Measurements from ENCODE around the gene PGM2L1.
A peak's percentile ranks its signal among the peaks of the same experiment; 100 is the strongest.

Gene PGM2L1

DNA sequence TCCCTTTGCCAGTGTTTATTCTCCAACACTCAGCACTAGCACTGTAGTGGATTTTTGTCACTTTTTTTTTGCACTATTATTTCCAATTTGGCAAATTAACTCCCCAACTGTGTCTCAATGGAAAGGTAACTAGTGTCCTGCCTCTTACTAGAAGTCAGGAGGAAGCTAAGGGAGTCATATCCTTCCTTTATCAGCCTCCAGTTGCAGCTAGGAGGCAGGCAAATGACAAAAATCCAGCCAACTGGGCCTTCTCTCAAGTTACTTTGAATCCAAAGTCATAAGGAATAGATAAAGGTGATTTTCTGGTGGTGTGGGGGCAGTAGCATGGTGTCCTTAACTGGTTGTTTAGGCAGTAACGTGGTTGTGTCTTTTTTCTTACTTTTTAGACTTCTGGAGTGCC lies 71.2 kb downstream of the PGM2L1 start:
- H3K4me3 ChIP-seq (ENCODE audit: low read length) = no peak overlapping the region
- DNase-seq (ENCODE audit: low read depth) = no peak
- TF ChIP-seq, protein P1, sequence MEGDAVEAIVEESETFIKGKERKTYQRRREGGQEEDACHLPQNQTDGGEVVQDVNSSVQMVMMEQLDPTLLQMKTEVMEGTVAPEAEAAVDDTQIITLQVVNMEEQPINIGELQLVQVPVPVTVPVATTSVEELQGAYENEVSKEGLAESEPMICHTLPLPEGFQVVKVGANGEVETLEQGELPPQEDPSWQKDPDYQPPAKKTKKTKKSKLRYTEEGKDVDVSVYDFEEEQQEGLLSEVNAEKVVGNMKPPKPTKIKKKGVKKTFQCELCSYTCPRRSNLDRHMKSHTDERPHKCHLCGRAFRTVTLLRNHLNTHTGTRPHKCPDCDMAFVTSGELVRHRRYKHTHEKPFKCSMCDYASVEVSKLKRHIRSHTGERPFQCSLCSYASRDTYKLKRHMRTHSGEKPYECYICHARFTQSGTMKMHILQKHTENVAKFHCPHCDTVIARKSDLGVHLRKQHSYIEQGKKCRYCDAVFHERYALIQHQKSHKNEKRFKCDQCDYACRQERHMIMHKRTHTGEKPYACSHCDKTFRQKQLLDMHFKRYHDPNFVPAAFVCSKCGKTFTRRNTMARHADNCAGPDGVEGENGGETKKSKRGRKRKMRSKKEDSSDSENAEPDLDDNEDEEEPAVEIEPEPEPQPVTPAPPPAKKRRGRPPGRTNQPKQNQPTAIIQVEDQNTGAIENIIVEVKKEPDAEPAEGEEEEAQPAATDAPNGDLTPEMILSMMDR (IDR thresholded peaks at IDR 0.05; ENCODE audit: insufficient read depth, low read depth, low read length, missing control alignments) = no peak

DNA sequence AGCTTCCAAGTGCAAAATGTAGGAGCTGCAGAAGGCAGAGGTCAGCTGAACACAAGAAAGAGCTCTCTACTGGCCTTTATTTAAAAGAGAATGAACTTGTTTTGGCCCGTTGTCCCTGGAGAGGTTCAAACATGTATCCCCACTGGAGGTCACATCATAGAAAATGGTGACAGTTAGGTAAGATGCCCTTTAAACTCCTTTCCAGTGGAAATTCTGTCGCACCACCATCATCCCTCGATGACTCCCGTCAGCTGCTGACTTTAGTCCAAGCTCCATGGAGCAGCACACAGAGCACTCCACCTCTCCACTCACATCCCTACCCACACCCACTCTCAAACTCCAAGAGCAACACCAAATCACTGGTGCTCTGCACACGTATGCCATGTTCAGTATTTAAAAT lies 71.6 kb downstream of the PGM2L1 start:
- DNase-seq (ENCODE audit: low read depth) = no peak
- TF ChIP-seq, protein P1 (IDR thresholded peaks at IDR 0.05; ENCODE audit: insufficient read depth, low read depth, low read length, missing control alignments) = no peak
- H3K4me3 ChIP-seq (ENCODE audit: low read length) = no peak overlapping the region

DNA sequence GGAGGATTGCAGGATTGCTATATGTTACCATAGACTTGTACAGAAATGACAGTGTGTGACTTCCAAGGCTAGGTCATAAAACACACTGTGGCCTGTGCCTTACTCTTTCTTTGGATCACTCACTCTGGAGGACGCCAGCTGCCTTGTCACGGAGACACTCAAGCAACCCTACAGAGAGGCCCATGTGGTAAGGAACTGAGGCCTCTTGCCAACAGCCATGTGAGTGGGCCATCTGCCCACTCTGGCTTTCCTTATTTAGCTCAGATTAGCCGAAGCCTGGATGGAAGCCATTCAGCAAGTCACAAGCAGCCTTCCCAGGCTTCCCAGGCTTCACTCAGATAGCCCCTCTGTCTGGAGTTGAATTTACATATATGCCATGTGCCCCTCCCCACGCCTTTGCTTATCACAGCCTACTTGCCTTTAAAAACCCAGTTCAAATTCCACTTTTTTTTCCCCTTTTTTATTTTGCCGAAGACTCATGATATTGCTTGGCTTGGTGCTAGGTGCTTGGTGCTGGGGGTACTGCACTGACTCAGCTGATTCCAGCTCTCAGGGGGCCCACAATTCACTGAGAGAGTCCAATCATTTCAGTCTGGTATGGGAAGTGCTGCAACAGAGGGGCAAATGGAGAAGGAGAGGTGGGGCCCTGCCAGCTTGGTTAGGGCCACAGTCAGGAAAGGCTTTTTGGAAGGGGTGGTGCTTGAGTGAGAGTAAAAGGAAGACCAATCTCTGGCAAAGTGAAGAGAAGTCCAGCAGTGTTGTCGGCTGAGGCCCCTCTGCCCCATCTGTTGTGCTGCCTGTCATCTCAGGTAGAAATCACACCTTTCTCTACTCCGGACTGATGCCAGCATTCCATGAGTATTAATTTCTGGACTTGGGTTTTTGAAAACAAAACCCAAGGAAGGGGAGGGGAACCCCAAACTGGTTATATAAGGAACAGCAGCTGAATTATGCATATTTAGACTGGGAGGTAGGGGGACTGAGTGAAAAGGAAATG lies 72.3 kb downstream of the PGM2L1 start:
- TF ChIP-seq, protein P1 (IDR thresholded peaks at IDR 0.05; ENCODE audit: insufficient read depth, low read depth, low read length, missing control alignments) = no peak
- DNase-seq (ENCODE audit: low read depth) = no peak
- no peak overlapping the region for H3K4me3 ChIP-seq (ENCODE audit: low read length)

DNA sequence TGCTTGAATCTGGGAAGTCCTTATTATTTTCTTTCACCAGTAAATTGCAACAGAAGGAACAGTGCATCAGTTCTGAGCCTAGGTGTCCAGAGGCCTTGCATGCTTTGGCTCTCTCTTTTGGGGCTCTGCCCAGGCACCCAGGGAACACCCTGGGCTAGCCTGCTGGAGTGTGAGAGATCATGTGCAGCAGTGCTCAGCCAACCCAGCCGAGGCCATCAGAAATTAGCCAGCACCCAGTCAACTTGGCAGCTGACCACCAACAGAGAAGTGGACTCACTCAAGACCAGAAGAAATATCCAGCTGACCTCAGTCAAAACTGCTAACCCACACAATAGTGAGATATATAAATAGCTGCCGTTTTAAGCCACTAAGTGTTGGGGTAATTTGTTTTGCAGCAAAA lies 75.6 kb downstream of the PGM2L1 start:
- TF ChIP-seq, protein P1 (IDR thresholded peaks at IDR 0.05; ENCODE audit: insufficient read depth, low read depth, low read length, missing control alignments) = no peak
- DNase-seq (ENCODE audit: low read depth) = no peak
- H3K4me3 ChIP-seq (ENCODE audit: low read length) = no peak overlapping the region

DNA sequence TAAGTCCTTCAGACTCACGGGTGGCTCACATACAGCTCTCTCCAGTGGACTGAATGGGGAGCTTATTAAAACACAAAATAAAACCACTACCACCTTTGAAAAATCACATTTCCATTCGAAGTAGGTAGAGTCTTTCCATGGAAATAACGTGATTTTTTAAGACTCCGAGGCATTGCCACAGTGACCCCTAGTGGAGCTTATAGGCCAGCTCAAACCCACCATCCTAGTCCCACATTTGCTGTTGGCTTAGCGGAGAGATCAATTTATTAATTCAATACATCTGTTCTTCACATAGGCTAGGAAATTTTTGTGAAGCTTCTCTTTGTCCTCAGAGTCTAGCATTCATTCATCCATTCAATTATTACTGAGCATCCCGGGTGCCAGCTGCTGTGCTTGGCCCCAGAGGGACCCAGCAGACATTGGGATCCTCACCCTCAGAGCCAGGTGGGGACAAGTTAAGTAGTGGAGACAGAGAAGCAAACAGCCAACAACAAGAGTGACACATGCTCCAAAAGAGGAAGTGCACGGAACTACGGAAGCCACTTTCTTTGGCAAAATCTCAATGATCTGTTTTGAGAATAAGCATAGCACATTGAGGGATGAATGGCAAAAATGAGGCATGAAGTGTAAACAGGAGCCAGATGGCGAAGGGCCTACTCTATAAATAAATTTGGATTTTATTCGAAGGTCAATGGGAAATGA lies 76.6 kb downstream of the PGM2L1 start:
- TF ChIP-seq, protein P1 (IDR thresholded peaks at IDR 0.05; ENCODE audit: insufficient read depth, low read depth, low read length, missing control alignments) = peak; percentile 49
- peak; percentile 46 for DNase-seq (ENCODE audit: low read depth)
- no peak overlapping the region for H3K4me3 ChIP-seq (ENCODE audit: low read length)

DNA sequence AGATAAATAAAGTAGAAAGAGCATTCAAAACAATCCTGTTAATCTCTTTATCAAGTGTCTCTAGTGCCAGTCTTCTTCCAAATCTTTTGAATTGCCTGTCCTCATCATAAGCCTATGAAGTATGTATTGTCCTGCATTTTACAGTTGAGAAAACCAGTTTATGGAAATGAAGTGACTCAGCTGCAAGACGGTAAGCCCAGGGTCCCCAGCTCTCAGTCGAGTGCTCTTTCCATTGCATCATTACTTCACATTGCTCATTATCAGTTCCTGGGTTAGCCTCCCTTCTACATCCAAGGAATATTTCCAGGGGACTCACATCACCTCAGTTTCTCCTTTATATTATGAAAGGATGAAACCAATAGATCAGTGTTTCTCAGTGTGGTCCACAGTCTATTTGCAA lies 77.7 kb downstream of the PGM2L1 start:
- peak; percentile 62 for DNase-seq (ENCODE audit: low read depth)
- no peak overlapping the region for H3K4me3 ChIP-seq (ENCODE audit: low read length)

More for the DNA sequence above, 77.7 kb downstream of the PGM2L1 start:
- TF ChIP-seq, protein P1 (IDR thresholded peaks at IDR 0.05; ENCODE audit: insufficient read depth, low read depth, low read length, missing control alignments) = no peak
